HEK293 (cell line): ENCODE results near the gene TIAM1.

Experiments
- CTCF ChIP-seq: fragments of 450-650 bp; formaldehyde crosslinking; IDR thresholded peaks from 2 replicates; pipeline ENCODE4 v1.5.1; 2016; ENCODE audit warnings: missing biosample characterization, missing genetic modification characterization
- HOXA7 ChIP-seq: sonication (generic); formaldehyde crosslinking; IDR thresholded peaks from 2 replicates; pipeline ENCODE4 v1.8.1; 2022; ENCODE audit warnings: missing genetic modification reagents, borderline replicate concordance
- SCRT1 ChIP-seq: fragments of 450-650 bp; formaldehyde crosslinking; IDR thresholded peaks from 2 replicates; pipeline ENCODE4 v1.5.1; 2016; ENCODE audit warnings: missing biosample characterization, missing genetic modification characterization, borderline replicate concordance
- SCRT2 ChIP-seq: fragments of 450-650 bp; formaldehyde crosslinking; IDR thresholded peaks from 2 replicates; pipeline ENCODE4 v1.5.1; 2016; ENCODE audit warnings: missing biosample characterization, missing genetic modification characterization
- ZBTB8A ChIP-seq: fragments of 450-650 bp; formaldehyde crosslinking; IDR thresholded peaks from 2 replicates; pipeline ENCODE4 v1.5.1; 2016; ENCODE audit warnings: missing biosample characterization, missing genetic modification characterization
- ZNF132 ChIP-seq: fragments of 450-650 bp; formaldehyde crosslinking; IDR thresholded peaks from 2 replicates; pipeline ENCODE4 v1.5.1; 2017; ENCODE audit warnings: missing biosample characterization, missing genetic modification characterization, borderline replicate concordance
- ZNF133 ChIP-seq: fragments of 450-650 bp; formaldehyde crosslinking; IDR thresholded peaks from 2 replicates; pipeline ENCODE4 v1.5.1; 2016; ENCODE audit warnings: missing biosample characterization, missing genetic modification characterization
- ZNF175 ChIP-seq: fragments of 450-650 bp; formaldehyde crosslinking; IDR thresholded peaks from 2 replicates; pipeline ENCODE4 v1.5.1; 2016; ENCODE audit warnings: missing biosample characterization, missing genetic modification characterization
- ZNF274 ChIP-seq, 2 experiments: fragments of 200-500 bp in 1 of 2; fragments of 450-650 bp in 1 of 2; sonication (Bioruptor generic) in 1 of 2; formaldehyde crosslinking in 1 of 2; IDR thresholded peaks; 2 replicates each; pipeline versions ENCODE4 v1.5.1 to v1.6.1; 2014 to 2016; ENCODE audit warnings: borderline replicate concordance in 1 of 2, inconsistent platforms in 1 of 2, low read length in 1 of 2, missing biosample characterization in 1 of 2, missing genetic modification characterization in 1 of 2
- TF ChIP-seq, protein P1 (sequence below): fragments of 450-650 bp; formaldehyde crosslinking; IDR thresholded peaks from 2 replicates; pipeline ENCODE4 v1.5.1; 2016; ENCODE audit warnings: missing biosample characterization, missing genetic modification characterization

DNA sequence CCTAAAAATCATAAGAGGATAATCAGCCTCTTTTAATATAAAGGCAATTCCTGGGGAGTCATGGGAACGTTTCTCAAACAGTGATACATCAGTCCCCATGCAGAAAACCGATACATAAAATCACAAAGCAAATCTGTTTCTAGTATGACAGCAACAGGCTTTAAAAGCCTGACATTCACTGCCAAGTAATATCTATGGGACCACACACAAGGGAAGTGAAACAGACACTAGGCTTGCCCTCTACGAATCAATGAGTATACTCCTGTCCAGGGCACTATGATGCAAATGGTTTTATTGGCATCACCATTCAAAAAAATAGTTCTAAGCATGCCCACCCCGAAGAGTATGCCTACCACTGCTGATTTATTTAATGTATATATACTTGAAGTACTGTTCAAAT, 54.4 kb downstream of the TIAM1 start:
- TF ChIP-seq SCRT2 (tag by site-specific recombination) (no peak), ZNF133 (tag by site-specific recombination) (no peak), SCRT1 (tag by site-specific recombination) (no peak), CTCF (tag by site-specific recombination) (no peak), ZBTB8A (tag by site-specific recombination) (no peak), ZNF132 (tag by site-specific recombination) (no peak), HOXA7 (CRISPR knock-in tag) (no peak), ZNF175 (tag by site-specific recombination) (no peak), ZNF274 (IDR thresholded peaks at IDR 0.05; ENCODE audit: low read length) (no peak), ZNF274 (tag by site-specific recombination; IDR thresholded peaks at IDR 0.05; ENCODE audit: borderline replicate concordance) (no peak)
- TF ChIP-seq, protein P1, sequence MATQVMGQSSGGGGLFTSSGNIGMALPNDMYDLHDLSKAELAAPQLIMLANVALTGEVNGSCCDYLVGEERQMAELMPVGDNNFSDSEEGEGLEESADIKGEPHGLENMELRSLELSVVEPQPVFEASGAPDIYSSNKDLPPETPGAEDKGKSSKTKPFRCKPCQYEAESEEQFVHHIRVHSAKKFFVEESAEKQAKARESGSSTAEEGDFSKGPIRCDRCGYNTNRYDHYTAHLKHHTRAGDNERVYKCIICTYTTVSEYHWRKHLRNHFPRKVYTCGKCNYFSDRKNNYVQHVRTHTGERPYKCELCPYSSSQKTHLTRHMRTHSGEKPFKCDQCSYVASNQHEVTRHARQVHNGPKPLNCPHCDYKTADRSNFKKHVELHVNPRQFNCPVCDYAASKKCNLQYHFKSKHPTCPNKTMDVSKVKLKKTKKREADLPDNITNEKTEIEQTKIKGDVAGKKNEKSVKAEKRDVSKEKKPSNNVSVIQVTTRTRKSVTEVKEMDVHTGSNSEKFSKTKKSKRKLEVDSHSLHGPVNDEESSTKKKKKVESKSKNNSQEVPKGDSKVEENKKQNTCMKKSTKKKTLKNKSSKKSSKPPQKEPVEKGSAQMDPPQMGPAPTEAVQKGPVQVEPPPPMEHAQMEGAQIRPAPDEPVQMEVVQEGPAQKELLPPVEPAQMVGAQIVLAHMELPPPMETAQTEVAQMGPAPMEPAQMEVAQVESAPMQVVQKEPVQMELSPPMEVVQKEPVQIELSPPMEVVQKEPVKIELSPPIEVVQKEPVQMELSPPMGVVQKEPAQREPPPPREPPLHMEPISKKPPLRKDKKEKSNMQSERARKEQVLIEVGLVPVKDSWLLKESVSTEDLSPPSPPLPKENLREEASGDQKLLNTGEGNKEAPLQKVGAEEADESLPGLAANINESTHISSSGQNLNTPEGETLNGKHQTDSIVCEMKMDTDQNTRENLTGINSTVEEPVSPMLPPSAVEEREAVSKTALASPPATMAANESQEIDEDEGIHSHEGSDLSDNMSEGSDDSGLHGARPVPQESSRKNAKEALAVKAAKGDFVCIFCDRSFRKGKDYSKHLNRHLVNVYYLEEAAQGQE: no peak
